Jurkat, Clone E6-1 (cell line): ENCODE measurements around the gene COPE.

Source experiments
- DNase-seq: peaks from one replicate; pipeline ENCODE4 v3.0.0-alpha.2; 2011; ENCODE audit warnings: low read depth, low spot score
- H3K4me3 ChIP-seq: 2 replicates; pipeline ENCODE4 v1.5.1; 2011; ENCODE audit warnings: mild to moderate bottlenecking, low read length, control low read depth, moderate library complexity

Gene COPE

DNA sequence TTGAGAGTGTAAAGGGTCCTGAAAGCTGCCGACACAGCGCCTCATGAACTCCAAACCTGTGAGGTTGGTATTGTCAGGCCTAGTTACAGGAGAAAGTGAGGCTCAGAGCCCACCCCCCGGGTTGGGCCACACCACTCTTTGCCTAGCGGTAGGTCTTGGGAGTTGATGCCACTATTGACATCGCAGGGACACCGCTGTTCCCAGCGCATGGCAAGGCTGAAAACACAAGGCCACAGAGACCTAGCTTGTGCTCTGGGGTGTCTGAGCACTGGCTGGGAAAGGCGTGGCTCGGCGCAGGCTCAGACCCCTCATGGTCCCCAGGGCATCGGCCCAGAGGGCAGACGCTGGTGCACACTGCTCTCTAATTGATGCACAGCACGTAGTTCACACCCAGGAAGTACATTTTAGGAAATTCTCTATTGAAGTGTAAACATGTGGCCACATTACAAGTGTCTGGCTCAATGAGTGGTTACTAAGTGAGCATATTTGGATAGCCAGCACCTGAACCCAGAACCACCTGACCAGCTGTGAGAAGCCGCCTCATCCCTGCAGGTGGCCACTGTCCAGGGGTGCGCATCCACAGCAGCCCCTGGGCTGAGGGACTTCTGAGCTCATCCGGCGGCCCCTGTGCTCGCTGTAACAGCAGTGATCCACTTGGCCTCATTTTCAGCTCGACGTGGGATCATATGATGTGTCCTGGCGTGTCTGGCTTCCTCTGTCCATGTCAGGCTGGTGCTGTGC is 60.1 kb downstream of the COPE start:
- H3K4me3 ChIP-seq: no peak overlapping the region
- no peak for DNase-seq

DNA sequence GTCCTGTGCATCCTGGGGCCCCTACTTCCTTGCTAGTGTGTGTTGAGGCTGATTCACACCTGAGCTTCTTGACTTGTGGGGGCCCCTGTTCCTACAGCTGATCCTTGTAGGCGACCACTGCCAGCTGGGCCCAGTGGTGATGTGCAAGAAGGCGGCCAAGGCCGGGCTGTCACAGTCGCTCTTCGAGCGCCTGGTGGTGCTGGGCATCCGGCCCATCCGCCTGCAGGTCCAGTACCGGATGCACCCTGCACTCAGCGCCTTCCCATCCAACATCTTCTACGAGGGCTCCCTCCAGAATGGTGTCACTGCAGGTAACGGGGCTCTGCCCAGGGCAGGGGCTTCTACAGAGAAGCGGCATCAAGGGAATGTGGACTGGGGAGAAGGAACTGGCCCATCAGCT is 62.0 kb downstream of the COPE start:
- DNase-seq: no peak
- no peak overlapping the region for H3K4me3 ChIP-seq

DNA sequence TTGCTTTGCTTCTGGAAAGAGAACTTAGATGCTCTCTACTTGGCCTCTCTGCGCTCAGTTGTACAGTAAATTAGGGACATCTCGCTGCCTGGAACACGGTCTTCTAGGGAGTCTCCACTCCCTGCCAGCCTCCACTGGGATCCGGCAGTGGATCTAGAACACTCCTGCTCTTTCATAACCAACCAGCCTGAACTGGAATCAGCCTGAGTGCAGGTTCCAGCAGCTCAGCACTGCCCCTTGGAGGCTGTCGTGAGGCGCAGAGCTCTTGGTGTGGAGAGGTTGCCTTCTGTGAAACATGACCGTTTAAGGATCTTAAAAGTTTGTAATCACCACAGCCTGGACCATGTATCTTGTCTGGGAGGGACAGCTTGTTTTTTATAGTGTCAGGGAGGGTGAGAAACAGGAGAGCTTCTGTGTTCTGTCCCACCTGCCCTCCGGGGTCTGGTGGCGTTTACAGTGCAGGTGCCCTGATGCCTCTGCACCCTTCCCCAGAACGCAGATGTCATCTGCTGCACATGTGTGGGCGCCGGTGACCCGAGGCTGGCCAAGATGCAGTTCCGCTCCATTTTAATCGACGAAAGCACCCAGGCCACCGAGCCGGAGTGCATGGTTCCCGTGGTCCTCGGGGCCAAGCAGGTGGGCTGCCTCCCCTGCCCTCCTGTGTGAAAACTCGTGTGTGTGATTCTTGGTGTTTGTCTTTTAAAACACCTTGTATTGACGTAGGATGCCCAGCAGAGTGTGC is 62.6 kb downstream of the COPE start:
- DNase-seq: no peak
- no peak overlapping the region for H3K4me3 ChIP-seq

DNA sequence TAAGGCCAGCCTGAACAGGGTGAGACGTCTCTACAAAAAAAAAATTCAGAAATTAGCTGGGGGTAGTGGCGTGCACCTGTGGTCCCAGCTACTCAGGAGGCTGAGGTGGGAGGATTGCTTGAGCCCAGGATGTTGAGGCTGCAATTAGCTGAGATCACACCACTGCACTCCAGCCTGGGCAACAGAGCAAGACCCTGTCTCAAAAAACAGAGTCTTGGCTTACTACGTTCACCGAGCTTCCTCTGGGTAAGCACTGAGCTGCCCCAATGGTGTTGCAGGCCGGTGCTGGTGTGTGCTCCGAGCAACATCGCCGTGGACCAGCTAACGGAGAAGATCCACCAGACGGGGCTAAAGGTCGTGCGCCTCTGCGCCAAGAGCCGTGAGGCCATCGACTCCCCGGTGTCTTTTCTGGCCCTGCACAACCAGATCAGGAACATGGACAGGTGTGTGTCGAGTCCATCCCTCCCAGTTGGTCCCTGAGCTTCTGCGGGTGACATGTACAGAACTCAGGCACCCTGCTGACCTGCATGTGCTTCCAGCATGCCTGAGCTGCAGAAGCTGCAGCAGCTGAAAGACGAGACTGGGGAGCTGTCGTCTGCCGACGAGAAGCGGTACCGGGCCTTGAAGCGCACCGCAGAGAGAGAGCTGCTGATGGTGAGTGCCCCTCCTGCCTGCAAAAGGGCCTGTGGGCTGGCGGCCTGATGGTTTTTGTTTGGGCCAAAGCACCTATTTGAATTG is 63.4 kb downstream of the COPE start:
- DNase-seq: no peak
- H3K4me3 ChIP-seq: no peak overlapping the region

DNA sequence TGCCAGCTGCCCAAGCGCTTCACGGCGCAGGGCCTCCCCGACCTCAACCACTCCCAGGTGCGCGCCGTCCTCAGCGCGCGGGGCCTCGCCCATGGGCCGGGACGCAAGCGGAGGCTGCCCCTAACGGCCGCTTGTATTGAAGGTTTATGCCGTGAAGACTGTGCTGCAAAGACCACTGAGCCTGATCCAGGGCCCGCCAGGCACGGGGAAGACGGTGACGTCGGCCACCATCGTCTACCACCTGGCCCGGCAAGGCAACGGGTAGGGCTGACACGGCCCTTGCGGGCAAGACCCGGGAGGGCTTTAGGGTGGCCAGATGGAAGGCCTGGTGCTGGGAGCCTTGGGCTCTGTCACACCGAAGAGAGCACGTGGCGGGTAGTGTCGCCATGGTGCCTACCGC is 64.2 kb downstream of the COPE start:
- no peak for DNase-seq

DNA sequence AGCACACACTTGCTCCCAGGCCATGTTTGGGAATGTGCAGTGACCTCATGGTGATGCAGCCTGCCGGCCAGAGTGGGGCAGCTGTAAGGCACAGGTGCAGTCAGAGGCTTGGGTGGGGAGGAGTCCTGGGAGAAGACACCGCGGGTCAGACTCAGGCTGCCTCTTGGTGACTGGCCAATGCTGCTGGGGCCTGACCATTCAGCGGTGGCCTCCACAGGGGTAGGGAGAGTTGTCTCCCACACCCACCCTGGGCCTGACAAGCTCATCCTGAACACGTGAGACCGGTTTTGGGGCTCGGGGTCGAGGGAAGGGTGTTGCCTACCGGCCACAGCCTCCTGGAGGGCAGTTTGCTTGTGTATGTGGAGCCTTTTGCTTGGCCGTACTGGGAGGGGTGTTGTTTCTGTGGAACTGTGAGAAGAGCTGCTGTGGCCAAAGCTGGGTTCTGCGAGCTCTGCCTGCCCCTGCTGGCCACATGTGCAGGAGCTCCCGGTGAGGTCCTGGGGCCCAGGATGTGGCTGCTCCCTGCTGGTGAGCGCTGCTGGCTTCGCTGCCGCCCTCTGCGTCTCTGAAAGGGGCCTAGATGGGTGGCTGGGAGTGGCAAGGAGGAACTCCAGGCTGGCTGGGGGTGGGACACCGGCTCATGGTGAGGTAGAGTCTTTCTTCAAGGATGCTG is 65.3 kb downstream of the COPE start:
- no peak for DNase-seq
- H3K4me3 ChIP-seq: no peak overlapping the region

More for the DNA sequence above, 64.2 kb downstream of the COPE start:
- no peak overlapping the region for H3K4me3 ChIP-seq

DNA sequence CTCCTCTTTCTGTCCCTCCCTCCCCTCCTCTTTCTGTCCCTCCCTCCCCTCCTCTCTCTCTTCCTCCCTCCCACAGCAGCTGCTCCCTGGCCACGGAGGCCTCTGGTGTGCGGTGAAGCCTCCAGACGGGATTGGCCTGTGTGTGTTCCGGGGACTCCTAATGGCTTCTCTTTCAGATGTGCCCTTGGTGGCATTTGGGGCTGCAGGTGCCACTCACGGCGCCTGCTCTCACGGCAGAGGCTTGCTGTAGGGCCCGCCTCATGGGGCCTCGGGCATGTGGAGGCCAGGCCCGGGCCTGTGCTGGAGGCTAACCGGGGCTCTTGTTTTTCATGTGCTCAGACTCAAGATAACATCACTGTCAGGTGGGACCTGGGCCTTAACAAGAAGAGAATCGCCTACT is 66.5 kb downstream of the COPE start:
- DNase-seq: no peak

DNA sequence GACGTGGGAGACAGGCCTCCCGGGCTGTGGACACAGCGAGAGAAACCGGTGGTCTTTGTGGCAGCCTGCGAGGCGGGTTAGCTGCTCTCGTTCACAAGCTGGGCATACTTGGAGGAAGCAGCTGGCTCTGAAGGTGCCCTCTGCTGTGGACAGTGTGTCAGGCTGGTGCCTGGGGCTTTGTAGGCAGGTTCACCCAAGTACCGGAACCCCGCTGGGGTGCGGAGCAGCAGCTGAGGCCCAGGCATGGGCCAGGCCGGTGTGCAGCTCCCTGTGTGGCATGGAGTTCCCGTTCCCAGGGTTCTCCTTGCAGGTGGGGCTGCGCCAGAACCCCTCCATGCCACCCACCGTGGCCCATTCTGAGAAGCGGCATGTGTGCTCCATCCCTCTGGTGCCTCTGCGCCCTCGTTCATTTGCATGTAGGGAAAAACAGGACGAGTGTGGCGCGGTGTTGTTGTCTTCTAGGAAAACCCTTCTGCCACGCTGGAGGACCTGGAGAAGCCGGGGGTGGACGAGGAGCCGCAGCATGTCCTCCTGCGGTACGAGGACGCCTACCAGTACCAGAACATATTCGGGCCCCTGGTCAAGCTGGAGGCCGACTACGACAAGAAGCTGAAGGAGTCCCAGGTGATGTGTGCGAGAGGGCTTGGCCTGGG is 67.4 kb downstream of the COPE start:
- no peak overlapping the region for H3K4me3 ChIP-seq
- DNase-seq: no peak

More for the DNA sequence above, 66.5 kb downstream of the COPE start:
- H3K4me3 ChIP-seq: no peak overlapping the region

DNA sequence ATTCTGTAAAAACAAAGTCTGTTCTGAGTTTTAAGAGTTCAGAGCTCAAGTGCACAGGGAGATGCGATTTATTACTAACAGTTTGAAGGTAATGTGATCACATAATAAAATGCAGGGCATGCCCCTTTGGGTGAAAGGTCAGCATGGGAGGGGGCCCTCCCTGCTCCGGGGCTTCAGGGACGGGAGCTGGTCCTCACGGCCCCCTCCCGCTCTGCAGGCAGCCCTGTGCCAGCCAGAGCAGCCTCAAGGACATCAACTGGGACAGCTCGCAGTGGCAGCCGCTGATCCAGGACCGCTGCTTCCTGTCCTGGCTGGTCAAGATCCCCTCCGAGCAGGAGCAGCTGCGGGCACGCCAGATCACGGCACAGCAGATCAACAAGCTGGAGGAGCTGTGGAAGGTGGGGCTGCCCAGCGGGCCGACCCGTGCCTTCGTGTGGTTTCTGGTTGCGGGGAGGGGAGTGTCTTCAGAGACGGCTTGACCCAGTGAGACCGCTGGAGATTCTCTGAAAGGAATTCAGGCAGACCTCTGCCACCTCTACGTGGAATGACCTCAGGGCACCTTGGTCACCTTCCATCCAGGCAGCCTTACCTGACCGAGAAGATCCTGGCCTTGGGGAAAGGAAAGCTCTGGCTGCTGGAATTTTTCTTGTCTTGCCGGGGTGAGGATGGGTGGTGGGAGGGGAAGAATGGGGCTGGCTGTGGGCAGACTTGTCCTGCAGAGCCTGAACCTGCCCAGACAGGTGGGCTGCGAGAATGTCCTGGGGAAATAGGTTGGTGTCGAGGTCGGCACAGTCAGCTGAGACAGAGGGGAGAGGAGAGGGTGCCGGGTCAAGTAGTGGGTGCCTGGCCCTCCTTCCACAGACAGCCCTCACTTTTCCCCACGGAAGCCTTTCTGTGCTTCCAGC is 68.5 kb downstream of the COPE start:
- no peak overlapping the region for H3K4me3 ChIP-seq
- DNase-seq: no peak

DNA sequence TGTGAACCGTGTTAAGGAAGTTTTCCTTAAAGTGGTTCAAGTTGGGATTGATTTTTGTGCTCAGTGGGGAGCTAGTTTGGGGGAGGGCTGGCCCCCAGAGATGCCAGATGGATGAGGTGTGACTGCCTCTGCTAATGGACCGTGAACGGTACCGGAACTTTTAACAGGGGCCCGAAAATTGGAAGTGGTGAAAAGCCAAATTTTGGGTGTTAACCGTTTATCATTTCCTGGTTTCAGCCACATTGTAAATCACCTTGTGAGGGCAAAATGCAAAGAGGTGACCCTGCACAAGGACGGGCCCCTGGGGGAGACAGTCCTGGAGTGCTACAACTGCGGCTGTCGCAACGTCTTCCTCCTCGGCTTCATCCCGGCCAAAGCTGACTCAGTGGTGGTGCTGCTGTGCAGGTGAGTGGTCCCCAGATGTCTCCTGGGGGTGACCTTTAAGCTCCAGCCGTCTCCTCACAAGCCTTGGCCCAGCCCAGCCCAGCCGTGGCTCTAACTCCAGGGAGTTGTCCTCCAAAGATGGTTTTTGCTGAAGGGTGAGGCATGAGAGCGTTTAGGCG is 69.3 kb downstream of the COPE start:
- H3K4me3 ChIP-seq: no peak overlapping the region
- DNase-seq: no peak
